Measurements from ENCODE around the gene PHACTR3.
"Not testable (repeated sequence)": the region's sequence is repeated elsewhere in the genome, so short reads cannot be mapped to it uniquely, and the experiment has no call there.

PHACTR3 gene

DNA sequence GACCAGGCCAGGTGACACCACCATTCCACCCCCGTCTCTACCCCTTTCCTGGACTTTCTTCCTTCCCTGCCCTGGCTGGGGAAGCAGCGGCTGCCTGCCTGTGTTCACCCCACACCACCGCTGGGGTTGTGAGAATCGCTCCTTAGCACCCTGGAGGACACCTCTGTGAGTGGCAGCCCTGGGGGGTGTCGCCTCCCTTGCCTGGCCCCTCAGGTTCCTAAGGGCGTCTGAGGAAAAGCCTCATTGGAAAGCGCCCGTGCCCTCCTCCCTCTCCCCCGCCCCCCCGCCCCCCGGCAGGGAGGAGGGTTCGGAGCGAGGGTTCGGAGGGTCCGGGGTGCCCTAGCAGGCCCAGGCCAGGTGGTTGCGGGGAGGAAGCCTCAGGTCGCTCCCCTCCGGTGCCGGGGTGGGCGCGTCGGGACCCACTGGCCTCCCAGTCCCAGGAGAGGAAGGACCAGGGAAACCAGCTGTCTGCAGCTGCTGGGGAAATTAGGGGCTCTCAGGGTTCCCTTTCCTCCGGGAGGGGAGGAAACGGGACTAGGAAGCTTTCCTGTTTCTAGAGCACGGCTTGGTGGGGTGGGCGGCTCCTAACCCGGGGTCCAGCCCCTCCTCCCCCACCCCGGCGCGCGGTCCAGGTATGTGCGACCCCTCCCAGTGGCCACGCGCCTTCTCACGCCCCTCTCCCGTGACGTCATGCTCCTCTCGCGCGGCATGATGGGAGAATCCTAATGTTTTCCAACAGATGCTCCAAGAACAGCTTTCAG lies at the start of gene PHACTR3:
TSS of gene PHACTR3 (plus strand) at position 760 of the 761 bp plus-strand sequence. CDS start 475 bp downstream, outside the sequence.
- DNase-seq, result peak; percentile 89

DNA sequence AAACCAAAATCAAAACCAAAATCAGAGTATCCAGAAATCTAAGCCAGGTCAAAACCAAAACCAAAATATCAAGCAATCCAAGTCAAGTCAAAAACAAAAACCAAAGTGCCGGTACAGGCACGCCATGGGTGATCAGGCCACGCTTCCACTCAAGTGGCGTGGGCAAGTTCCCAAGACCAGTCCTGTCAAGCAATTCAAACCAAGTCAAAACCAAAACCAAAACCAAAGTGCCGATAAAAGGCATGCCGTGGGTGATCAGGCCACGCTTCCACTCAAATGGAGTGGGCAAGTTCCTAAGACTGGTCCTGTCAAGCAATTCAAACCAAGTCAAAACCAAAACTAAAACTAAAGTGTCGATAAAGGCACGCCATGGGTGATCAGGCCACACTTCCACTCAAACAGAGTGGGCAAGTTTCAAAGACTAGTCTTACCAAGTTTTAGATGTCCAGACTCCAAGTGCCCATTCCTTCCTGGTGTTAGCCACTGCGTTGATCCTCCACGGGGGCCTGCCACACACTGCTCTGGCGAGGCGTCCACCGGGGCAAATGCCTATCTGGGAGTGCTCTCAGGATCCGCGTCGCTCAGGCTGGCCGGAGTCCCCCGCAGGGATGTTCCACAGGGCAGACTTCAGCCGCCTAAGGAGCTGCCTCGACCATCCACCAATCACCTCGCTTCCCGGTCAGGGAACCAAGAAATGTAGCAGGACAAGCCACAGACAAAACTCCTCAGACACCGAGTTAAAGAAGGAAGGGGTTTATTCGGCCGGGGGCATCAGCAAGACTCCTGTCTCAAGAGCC lies 46.4 kb upstream of the PHACTR3 start:
- DNase-seq, result not testable (repeated sequence)

DNA sequence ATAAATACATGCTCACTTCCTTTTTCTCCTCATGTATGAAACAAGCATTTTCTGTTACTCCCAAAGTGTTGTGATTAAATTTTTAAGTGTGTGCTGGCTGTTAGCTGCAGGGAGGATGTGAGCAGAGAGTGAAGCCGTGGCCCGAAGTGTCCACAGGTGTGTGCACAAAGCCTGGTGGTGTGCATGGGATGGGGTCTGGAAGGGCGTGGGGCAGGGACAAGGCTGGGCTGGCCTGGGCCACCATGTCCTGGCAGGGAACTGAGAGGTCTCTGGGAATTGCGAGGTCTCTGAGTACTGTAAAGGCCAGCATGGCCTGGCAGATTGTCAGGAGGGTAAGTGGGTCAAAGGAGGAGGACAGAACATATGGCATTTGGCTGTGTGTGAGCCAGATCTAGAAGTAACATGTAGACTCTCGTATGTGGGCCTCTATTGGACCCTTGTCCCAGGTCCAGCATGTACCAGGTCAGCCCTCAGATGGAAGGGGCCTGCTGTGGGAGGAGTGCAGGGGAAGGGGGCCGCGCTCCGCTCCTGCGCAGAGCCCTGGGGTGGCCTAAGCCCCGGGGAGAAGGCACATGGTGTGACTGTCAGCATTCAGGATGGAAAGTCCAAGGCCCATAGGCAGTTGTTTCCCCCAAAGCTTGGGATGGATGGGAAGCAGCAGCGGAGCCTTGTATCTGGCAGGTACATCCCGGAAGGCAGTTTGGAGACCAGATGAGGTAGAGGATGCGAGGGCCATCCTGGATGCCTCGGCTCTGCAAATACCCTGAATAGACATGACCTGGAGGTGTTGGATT lies 45.1 kb upstream of the PHACTR3 start:
- no peak for DNase-seq

- DNase-seq, result no peak
These were observed 44.5 kb upstream of the PHACTR3 start for GRCh38 chr20:59559863-59560262.

- DNase-seq, result peak; percentile 54
These were observed 43.6 kb upstream of the PHACTR3 start for GRCh38 chr20:59560588-59561227.

DNA sequence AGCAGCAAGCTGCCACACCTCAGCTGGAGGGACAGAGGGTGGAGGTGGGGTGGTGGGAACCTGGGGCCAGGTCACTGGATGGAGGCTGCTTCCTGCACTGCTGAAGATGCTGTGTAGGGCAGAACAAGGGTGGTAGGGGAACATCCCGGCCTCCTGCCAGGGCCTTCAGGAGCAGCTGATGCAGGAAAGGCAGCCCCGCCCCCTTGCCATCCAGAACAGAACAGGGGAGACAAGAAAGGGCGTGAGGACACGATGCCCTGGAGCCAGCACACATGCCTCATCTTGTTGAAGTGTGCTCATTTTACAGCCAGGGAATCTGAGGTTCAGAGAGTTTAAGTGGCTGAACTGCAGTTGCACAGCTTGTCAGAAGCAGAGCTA lies 43.1 kb upstream of the PHACTR3 start:
- no peak for DNase-seq

DNA sequence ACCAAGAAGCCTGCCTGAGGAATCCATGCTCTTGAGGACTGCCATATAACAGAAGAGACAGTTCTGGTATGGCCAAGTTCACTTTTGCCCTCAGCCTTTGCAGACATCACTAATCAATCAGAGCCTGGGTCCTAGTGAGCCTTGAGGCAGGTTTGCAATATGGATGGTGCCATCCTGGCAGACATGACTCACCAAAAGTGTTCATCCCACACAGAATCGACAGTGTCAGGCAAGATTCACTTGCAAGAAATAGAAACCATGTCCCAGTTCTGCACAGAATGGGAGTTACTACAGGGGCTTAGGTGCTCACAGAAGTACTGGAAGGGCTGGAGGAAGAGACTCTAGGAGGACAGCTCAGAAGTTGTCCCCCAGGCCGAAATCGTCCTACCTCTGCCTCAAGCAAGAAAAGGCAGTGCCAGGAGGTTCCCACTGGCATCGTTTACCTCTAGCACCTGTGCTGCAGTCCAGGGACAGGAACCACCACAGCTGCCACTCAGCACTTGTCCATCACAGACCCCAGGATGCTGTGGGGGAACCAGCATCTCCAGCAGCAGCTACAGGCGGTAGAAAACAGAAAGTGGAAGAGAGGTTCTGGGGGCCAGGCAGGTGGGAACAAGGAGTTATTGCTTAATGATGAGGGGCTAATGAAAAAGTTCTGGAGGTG lies 42.6 kb upstream of the PHACTR3 start:
- no peak for DNase-seq

GRCh38 chr20:59564171-59564570 lies 40.2 kb upstream of the PHACTR3 start:
- no peak for DNase-seq

DNA sequence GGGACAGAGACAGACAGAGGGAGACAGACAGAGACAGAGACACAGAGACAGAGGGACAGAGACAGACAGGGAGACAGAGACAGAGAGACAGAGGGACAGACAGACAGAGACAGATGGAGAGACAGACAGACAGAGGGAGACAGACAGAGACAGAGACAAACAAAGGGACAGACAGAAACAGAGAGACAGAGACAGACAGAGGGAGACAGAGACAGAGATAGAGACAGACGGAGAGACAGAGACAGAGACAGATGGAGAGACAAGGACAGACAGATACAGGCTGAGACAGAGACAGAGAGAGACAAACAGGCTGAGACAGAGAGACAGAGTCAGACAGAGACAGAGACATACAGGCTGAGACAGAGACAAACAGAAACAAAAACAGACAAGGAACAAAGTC lies 39.4 kb upstream of the PHACTR3 start:
- DNase-seq, result no peak

GRCh38 chr20:59565768-59566461 lies 38.4 kb upstream of the PHACTR3 start:
- no peak for DNase-seq

DNA sequence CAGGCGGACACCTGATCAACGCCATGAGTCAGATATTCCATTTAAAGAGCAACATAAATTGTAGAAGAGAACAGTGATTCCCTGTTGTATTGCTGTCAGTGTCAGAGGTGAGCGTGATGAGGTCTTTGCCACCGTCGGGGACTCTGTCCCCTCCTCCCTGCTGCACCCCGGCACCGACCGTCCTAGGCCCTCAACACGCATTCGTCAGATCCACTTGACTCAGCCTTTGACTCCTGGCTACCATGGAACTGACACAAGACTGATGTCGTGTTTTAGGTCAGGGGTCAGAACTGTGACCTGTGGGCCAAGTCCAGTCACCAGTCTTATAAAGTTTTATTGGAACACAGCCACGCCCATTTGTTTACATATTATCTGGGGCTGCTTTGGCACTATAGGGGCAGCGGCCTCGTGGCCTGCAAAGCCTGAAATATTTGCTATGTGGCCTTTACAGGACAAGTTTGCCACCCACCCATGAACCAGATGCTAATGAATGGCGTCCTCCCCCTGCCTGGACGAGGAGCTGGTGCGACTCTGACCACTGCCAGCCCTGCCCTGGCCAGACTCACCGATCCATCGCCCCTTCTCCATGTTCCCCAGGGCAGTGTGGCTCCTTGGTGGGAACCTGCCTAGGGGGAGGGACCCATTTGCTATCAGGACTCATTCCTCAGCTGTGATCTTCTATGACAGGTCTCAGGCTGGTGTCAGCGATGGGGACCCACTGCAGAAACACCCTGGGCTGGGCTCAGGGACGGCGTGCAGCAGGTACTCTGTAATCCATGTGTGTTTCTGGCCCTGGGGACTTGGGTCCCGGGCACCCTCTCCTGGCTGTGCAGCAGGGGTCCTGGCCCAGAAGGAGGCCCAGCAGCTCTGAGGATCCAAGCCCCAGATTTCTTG lies 37.5 kb upstream of the PHACTR3 start:
- DNase-seq, result no peak

DNA sequence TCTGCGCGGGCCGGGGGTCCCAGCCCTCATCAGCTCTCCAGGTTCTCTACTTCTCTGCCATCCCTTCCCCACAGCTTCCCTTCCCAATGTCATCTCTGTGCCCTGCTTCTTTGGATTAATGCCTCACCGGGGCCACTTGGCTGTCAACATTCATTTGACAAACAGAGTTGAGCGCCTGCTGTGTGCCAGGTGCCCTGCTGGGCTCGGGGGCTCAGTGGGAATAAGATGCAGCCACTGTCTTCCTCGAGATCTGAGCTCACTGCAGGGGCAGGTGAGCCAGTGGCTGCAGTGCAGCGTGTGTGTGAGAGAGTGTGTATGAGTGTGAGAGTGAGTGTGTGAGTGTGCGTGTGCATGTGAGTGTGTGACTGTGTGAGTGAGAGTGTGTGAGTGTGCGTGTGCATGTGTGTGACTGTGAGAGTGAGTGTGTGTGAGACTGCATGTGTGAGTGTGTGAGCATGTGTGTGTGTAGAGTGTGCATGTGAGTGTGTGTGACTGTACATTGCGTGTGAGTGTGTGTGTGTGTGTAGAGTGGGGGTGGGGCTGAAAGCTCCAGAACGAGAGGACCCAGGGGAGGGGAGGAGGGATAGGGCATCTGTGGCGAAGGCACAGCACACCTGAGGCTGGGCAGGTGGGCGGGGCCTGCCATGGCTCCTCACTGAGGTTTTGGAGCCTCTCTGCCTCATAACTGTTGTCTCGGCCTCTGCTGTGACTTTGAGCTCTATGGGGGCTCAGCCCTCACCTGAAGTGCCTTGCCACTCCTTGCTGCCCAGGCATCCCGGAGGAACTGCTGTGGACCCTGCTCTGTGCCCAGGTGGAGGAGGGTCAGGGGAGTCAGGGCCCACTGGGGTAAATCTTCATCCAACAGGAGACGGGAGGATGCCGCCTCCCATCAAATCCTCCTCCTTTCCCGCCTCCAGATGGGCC lies 36.5 kb upstream of the PHACTR3 start:
- DNase-seq, result no peak

- DNase-seq, result no peak
These were observed 35.8 kb upstream of the PHACTR3 start for GRCh38 chr20:59568509-59569024.

DNA sequence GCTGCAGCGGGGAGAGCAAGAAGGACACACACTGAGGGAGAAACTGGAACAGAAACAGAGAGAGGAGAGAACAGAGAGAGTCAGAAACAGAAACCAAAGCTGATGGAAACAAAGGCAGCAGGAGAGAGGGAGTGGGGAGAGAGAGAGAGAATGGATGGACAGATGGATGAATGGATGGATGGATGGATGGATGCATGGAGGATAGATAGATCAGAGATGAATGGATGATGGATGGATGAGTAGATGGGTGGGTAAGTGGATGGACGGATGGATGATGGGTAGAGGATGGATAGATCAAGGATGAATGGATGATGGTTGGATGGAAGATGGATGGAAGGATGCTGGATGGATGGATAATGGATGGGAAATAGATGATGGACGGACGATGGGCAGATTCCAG lies 35.0 kb upstream of the PHACTR3 start:
- DNase-seq, result no peak

- DNase-seq, result no peak
These were observed 33.2 kb upstream of the PHACTR3 start for GRCh38 chr20:59571151-59571550.

- DNase-seq, result peak; percentile 91
These were observed 32.6 kb upstream of the PHACTR3 start for GRCh38 chr20:59571551-59572314.

GRCh38 chr20:59572515-59572914 lies 31.8 kb upstream of the PHACTR3 start:
- DNase-seq, result no peak

DNA sequence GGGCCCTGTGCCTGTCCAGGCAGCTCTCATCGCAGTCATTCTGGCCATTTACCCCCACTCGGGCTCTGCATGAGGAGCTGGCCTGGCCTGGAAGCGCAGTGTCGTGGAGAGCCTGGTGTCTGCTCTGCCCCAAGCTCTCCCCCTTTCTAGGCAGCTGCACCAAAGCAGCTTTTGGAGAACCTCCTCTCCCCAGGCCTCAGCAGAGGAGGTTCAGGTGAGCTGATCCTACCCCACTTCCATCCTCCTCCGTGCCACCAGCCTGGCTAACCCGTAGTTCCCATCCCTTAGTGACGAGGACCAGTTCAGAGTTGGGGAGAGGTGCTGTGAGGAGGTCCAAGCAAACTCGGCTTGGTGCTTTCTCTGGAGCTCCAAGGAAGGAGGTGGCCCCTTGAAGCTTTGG lies 30.5 kb upstream of the PHACTR3 start:
- DNase-seq, result no peak
